ENCODE results near the gene LGI4.
A peak's percentile ranks its signal among the peaks of the same experiment; 100 is the strongest.

DNA sequence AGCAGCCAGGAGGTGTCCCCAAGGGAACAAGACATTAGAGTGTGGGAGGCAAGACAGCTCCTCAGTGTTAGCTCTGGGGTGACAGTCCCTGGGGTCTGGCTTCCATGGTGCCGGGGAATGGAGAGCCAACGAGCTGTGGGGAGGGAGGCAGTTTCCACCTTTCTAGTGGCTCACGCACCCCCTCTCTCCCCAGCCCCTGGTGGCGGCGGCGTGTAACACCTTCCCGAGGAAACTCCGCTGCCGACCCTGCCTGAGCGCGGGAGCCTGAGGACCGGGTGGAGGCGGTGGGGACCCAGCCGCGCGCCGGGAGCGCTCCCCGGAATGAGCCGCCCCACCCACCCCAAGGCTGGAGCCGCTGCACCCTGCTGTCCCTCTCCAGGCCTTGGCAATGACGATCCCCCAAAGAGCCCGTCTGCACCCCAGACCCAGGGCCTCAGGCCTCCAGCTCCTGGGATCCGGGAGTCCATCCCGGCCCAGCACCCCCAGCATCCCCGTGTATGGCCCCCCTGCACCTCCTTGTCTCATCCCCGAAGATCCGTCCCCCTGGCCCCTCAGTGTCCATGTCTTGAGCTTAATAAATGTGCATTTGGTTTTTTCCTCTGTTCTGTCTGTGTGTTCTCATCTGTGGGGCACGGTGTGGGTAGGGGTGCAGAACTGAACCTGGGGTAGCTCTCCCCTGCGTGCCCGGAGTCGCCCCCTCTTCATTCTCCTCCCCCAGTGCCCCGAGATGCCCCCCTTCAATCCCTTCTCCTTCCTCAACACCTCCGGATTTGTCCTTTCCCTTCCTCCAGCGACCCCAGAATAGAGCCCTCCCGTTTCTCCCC, 19.1 kb upstream of the LGI4 start:
- TF ChIP-seq, protein P1, sequence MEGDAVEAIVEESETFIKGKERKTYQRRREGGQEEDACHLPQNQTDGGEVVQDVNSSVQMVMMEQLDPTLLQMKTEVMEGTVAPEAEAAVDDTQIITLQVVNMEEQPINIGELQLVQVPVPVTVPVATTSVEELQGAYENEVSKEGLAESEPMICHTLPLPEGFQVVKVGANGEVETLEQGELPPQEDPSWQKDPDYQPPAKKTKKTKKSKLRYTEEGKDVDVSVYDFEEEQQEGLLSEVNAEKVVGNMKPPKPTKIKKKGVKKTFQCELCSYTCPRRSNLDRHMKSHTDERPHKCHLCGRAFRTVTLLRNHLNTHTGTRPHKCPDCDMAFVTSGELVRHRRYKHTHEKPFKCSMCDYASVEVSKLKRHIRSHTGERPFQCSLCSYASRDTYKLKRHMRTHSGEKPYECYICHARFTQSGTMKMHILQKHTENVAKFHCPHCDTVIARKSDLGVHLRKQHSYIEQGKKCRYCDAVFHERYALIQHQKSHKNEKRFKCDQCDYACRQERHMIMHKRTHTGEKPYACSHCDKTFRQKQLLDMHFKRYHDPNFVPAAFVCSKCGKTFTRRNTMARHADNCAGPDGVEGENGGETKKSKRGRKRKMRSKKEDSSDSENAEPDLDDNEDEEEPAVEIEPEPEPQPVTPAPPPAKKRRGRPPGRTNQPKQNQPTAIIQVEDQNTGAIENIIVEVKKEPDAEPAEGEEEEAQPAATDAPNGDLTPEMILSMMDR (IDR thresholded peaks at IDR 0.05; ENCODE audit: low read length): peak; percentile 54
- no peak for TF ChIP-seq EZH2 (IDR thresholded peaks at IDR 0.05; ENCODE audit: borderline replicate concordance, low read length)
